Endothelial cell of umbilical vein (primary cell): ENCODE measurements around the gene INO80C.

ENCODE experiments used
- EZH2 ChIP-seq: IDR thresholded peaks from 2 replicates; pipeline ENCODE4 v1.6.1; 2012; ENCODE audit warnings: borderline replicate concordance, low read depth, mild to moderate bottlenecking, moderate library complexity, low read length, inconsistent platforms; ENCODE audit not compliant: severe bottlenecking
- POLR2A ChIP-seq: IDR thresholded peaks from 2 replicates; pipeline ENCODE4 v1.6.1; 2012; ENCODE audit warnings: low read depth, mild to moderate bottlenecking, control low read depth, low read length
- TF ChIP-seq, protein P1 (sequence below), 2 donors: IDR thresholded peaks; 1 replicate in 1 of 2; 2 replicates in 1 of 2; pipeline ENCODE4 v1.5.1; 2011; ENCODE audit warnings: low read length in 2 of 2, mild to moderate bottlenecking in 2 of 2, moderate library complexity in 2 of 2, control low read depth in 1 of 2, inconsistent platforms in 1 of 2, low read depth in 1 of 2; ENCODE audit not compliant: insufficient read depth in 1 of 2; ENCODE audit errors: extremely low read depth in 1 of 2
- TF ChIP-seq, protein P2 (sequence below): IDR thresholded peaks from 2 replicates; pipeline ENCODE4 v1.6.1; 2011; ENCODE audit not compliant: insufficient read depth, insufficient read length

- TF ChIP-seq EZH2 (no peak), POLR2A (no peak)
- TF ChIP-seq, protein P1, sequence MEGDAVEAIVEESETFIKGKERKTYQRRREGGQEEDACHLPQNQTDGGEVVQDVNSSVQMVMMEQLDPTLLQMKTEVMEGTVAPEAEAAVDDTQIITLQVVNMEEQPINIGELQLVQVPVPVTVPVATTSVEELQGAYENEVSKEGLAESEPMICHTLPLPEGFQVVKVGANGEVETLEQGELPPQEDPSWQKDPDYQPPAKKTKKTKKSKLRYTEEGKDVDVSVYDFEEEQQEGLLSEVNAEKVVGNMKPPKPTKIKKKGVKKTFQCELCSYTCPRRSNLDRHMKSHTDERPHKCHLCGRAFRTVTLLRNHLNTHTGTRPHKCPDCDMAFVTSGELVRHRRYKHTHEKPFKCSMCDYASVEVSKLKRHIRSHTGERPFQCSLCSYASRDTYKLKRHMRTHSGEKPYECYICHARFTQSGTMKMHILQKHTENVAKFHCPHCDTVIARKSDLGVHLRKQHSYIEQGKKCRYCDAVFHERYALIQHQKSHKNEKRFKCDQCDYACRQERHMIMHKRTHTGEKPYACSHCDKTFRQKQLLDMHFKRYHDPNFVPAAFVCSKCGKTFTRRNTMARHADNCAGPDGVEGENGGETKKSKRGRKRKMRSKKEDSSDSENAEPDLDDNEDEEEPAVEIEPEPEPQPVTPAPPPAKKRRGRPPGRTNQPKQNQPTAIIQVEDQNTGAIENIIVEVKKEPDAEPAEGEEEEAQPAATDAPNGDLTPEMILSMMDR (IDR thresholded peaks at IDR 0.05; ENCODE audit: extremely low read depth in 1 of 2, insufficient read depth in 1 of 2, low read depth in 1 of 2, low read length in 2 of 2) = no peak
- TF ChIP-seq, protein P2, sequence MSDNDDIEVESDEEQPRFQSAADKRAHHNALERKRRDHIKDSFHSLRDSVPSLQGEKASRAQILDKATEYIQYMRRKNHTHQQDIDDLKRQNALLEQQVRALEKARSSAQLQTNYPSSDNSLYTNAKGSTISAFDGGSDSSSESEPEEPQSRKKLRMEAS = no peak
Observed at GRCh38 chr18:35489913-35490490, 7.8 kb downstream of the INO80C start.
